Kidney (tissue), 14 donors: ENCODE data around the gene PCYT1A. TPM values are rescaled to one million over a fixed set of nuclear protein-coding genes. Genes with fewer than 3 reads are reported as not detected.

ENCODE experiments used
- DNase-seq, 5 donors: peaks; one replicate each; pipeline ENCODE4 v3.0.0-alpha.2; 2013 to 2020
- FAIRE-seq: peaks from 2 replicates; lab custom pipeline; 2012; peaks lifted over from hg19 to GRCh38; lab: Jason Lieb, UNC
- H3K27ac ChIP-seq, 2 donors: one replicate each; pipeline ENCODE4 v1.7.0; 2013; ENCODE audit warnings: low read depth in 2 of 2, low read length in 2 of 2, inconsistent platforms in 1 of 2
- H3K27me3 ChIP-seq: one replicate; pipeline ENCODE4 v1.7.1; 2013; ENCODE audit warnings: low read length, inconsistent platforms; ENCODE audit not compliant: control insufficient read depth, insufficient read depth
- H3K36me3 ChIP-seq, 3 donors: one replicate each; pipeline versions ENCODE4 v1.7.0 to v1.7.1; 2013; ENCODE audit warnings: low read length in 3 of 3, control low read depth in 1 of 3, inconsistent platforms in 1 of 3; ENCODE audit not compliant: insufficient read depth in 3 of 3, control insufficient read depth in 2 of 3
- H3K4me1 ChIP-seq, 3 donors: one replicate each; pipeline versions ENCODE4 v1.7.0 to v1.7.1; 2013; ENCODE audit warnings: low read length in 3 of 3, inconsistent platforms in 1 of 3, low read depth in 1 of 3; ENCODE audit not compliant: control insufficient read depth in 2 of 3, insufficient read depth in 2 of 3
- H3K4me3 ChIP-seq, 3 donors: one replicate each; pipeline versions ENCODE4 v1.7.0 to v1.8.1; 2013; ENCODE audit warnings: low read length in 3 of 3, control low read depth in 1 of 3, inconsistent platforms in 1 of 3
- H3K9ac ChIP-seq, 3 donors: one replicate each; pipeline versions ENCODE4 v1.7.0 to v1.7.1; 2013; ENCODE audit warnings: low read length in 3 of 3, control low read depth in 1 of 3, inconsistent platforms in 1 of 3
- H3K9me3 ChIP-seq, 3 donors: one replicate each; pipeline versions ENCODE4 v1.7.0 to v1.7.1; 2013; ENCODE audit warnings: low read length in 3 of 3, control low read depth in 1 of 3, inconsistent platforms in 1 of 3; ENCODE audit not compliant: control insufficient read depth in 2 of 3, insufficient read depth in 1 of 3
- CTCF ChIP-seq: IDR thresholded peaks from 3 replicates; pipeline ENCODE4 v1.5.1; 2012; ENCODE audit warnings: mild to moderate bottlenecking, moderate library complexity, borderline replicate concordance; ENCODE audit not compliant: insufficient read depth; ENCODE audit errors: extremely low read depth
- intact Hi-C: fragments of 100-400 bp; cut with DNase I; formaldehyde crosslinking; loops from one replicate; pipeline ENCODE4 v1.11.1; 2022
- polyA plus RNA-seq: library from polyadenylated mRNA; stranded (reverse); fragments of 350-450 nt; fragmentation: Illumina TruSeq; extraction: RNeasy Lipid Tissue Mini Kit (QIAGEN cat#74804); gene quantifications from one replicate; pipeline ENCODE4 v1.2.3, GENCODE V29; 2014; ENCODE audit warnings: low read depth, low replicate concordance; ENCODE audit not compliant: insufficient read depth
- total RNA-seq: library from RNA; stranded (reverse); fragmentation: NEBNext Ultra II Directional; extraction: Animal tissue kit (Norgen Biotek cat#: 25700); gene quantifications from one replicate; pipeline ENCODE4 v1.2.1, GENCODE V29; 2021
- donor health status: control.
- donor health status: control.
- donor health status: control.
- donor health status: control.
- donor health status: control.
- donor health status: DM: yes; HTN: yes; CAD: no.
- donor health status: Normal renal cell carcinoma (clear cell type).

PCYT1A gene
- total and polyA plus RNA-seq, 2 donors from 2014 or later: 19.6 to 57.6 TPM

DNA sequence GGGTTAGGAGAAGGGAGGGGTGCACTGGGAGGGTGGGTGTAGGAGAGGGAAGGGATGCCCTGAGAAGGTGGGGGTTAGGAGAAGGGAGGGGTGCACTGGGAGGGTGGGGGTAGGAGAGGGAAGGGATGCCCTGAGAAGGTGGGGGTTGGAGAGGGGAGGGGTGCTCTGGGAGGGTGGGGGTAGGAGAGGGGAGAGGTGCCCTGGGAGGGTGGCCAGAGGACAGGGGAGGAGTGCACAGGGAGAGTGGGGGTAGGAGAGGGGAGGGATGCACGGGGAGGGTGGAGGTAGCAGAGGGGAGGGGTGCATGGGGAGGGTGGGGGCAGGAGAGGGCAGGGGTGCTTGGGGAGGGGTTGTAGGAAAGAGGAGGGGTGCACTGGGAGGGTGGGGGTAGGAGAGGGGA, 47.5 kb upstream of the PCYT1A start:
- Histone ChIP-seq H3K9ac (no peak overlapping the region), H3K4me1 (no peaks in the 10 kb centered on the region), H3K4me3 (no peak overlapping the region), H3K36me3 (no peaks in the 10 kb centered on the region), H3K27ac (no peak overlapping the region), H3K27me3 (no peaks in the 10 kb centered on the region), H3K9me3 (no peaks in the 10 kb centered on the region)
- FAIRE-seq: no peak
- intact Hi-C loops: no loop called here
- no peak for DNase-seq
- no peak for TF ChIP-seq CTCF

- H3K9me3 ChIP-seq: no peaks in the 10 kb centered on the region
- no peak for FAIRE-seq
- TF ChIP-seq CTCF: no peak
- H3K36me3 ChIP-seq: no peaks in the 10 kb centered on the region
- H3K9ac ChIP-seq: no peak overlapping the region
- no peak overlapping the region for H3K4me3 ChIP-seq
- H3K4me1 ChIP-seq: no peaks in the 10 kb centered on the region
- H3K27me3 ChIP-seq: no peaks in the 10 kb centered on the region
- no peak overlapping the region for H3K27ac ChIP-seq
- intact Hi-C loops: no loop called here
- no peak for DNase-seq
Measured at GRCh38 chr3:196332168-196332567, 44.6 kb upstream of the PCYT1A start.

DNA sequence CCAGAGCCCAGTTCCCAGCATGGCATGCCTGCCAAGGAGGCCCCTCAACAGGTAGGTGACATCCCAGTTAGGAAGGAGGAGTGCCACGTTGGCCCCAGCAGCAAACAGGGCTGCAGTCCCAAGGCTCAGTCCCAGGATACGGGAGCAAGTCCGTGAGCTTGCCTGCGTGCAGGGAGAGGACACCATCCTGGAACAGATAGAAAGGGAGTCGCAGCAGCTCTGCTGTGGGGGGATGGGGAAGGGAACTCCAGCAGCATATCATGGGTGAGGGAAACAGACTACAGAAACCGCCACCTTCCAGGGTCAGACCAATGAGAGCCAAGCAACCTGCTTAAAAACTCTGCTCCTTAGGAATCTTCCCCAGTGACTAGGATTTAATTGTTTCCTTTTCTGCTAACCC, 39.9 kb upstream of the PCYT1A start:
- Histone ChIP-seq H3K4me3 (no peak overlapping the region), H3K27me3 (no peaks in the 10 kb centered on the region), H3K9ac (no peak overlapping the region), H3K4me1 (no peaks in the 10 kb centered on the region), H3K9me3 (no peaks in the 10 kb centered on the region), H3K27ac (no peak overlapping the region), H3K36me3 (no peaks in the 10 kb centered on the region)
- no peak for FAIRE-seq
- DNase-seq: no peak
- intact Hi-C loops: no loop called here
- TF ChIP-seq CTCF: no peak

DNA sequence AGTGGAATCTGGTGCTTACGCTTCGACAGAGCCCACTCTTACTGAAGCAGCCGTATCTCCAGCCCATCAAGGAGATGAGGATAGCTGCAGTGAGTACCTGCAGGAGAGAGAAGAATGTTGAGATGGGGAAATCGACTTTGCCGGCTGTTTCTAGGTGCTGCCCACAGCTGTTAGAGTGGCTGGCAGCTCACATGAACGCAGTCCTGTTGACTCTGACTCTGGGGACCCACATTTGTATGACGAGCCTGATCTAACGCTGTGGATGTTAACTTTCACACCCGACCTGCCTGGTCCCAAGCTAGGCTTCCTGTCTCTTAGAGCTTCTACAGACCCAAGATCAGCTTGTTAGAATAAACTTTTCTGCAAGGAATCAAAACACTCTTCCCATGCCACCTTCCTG, 39.4 kb upstream of the PCYT1A start:
- Histone ChIP-seq H3K9ac (no peak overlapping the region), H3K4me1 (no peaks in the 10 kb centered on the region), H3K27ac (no peak overlapping the region), H3K9me3 (no peaks in the 10 kb centered on the region), H3K27me3 (no peaks in the 10 kb centered on the region), H3K36me3 (no peaks in the 10 kb centered on the region), H3K4me3 (no peak overlapping the region)
- no peak for TF ChIP-seq CTCF
- no peak for DNase-seq
- intact Hi-C loops: no loop called here
- FAIRE-seq: no peak
